Measurements from ENCODE around the gene LSP1.

The LSP1 gene

GRCh38 chr11:1892558-1892957 lies 39.7 kb downstream of the LSP1 start:
- no peak for DNase-seq

- DNase-seq = no peak
These were observed 40.9 kb downstream of the LSP1 start for GRCh38 chr11:1893581-1894359.

- DNase-seq = no peak
These were observed 41.9 kb downstream of the LSP1 start for GRCh38 chr11:1894759-1895158.

- DNase-seq = no peak
These were observed 43.6 kb downstream of the LSP1 start for GRCh38 chr11:1896468-1896867.

GRCh38 chr11:1896923-1897322 lies 44.0 kb downstream of the LSP1 start:
- DNase-seq = peak in 1 of 2 donors; percentile 78

DNA sequence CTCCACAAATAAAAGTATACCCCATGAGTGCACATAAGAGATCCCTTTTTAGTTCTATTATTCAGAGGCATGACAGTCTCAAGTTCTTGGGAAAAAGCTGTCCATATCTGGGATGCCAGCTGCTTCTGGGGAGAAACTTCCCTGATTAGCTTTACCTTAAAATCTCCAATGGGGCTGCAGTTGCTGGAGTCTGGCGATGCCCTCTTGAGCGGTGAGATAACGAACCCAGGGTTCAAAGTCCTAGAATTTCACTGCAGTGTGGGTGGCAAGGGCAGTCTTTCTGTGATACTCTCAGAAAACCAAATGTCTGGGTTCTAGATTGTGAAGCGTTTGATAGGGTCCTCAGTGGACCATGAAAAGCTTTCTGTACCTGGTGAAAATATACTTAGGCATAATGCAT lies 46.2 kb downstream of the LSP1 start:
- DNase-seq = no peak

DNA sequence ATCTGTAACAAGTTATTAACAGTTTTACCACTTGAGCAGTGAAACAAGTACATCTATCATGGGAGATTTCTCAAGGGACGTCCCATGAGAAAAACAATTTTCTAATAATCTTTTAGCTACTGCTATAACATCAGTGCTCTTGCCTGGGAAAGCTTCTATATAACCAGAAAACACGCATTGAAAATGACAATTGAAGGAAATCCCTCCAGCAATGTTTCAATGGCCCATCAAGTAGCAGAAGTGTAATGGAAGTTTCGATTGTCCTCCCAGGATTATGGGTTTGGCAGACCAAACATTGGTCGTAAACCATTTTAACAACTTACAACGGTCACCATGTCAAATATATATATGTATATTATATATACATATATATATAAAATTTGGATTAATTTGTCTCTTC lies 46.8 kb downstream of the LSP1 start:
- DNase-seq = no peak

DNA sequence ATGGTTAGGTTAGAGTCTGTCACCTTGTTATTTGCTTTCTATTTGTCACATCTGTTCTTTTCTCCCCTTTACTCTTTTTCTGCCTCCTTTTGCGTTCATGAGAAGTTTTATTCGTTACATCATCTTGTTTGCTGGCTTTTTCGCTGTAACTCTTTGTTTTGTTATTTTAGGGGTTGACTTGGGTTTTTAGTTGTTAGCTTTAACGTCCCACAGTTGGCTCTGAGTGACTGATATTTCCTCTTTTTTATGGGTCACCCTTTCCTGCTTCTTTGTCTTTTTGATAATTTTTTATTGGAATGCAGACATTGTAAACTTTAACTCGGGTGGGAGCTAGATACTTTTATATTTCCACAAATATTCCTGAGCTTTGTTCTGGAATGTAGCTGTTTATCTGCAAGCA lies 53.3 kb downstream of the LSP1 start:
- DNase-seq = peak in 1 of 2 donors; percentile 38

GRCh38 chr11:1906611-1907423 lies 53.9 kb downstream of the LSP1 start:
- DNase-seq = no peak

DNA sequence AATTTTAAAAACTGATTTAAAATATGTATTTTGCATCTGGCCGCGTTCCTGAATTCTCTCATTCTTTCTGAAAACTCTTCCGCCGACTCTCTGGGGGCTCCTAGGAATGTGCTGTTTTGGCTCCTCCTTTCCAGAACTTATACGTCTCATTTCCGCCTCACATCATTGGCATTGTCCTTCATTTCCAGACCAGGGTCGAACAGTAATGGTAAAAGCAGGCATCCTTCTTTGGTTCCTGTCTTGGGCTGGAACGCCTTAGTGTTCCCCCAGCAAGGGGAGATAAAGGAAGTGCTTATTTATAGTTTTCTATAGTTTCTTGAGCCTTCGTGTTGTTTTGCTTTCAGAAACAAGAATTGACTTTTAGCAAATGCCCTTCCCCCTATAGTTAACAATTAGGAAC lies 55.7 kb downstream of the LSP1 start:
- peak in 1 of 2 donors; percentile 46 for DNase-seq

DNA sequence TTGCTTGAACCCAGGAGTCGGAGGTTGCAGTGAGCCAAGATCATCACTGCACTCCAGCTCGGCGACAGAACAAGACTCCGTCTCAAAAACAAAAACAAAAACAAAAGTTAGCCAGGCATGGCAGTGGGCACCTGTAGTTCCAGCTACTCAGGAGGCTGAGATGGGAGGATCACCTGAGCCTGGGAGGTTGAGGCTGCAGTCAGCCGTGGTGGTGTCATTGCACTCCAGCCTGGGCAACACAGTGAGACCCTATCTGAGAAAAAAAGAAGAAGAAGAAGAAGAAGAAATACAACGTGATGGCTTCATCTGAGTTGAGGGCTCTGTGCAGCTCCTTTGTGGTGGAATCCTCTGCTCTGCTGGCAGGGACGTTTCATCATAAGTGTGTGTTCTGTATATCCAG lies 56.6 kb downstream of the LSP1 start:
- DNase-seq = no peak

GRCh38 chr11:1912289-1912878 lies 59.5 kb downstream of the LSP1 start:
- DNase-seq = peak in 1 of 2 donors; percentile 61

- DNase-seq = no peak
These were observed 60.6 kb downstream of the LSP1 start for GRCh38 chr11:1913271-1914060.

DNA sequence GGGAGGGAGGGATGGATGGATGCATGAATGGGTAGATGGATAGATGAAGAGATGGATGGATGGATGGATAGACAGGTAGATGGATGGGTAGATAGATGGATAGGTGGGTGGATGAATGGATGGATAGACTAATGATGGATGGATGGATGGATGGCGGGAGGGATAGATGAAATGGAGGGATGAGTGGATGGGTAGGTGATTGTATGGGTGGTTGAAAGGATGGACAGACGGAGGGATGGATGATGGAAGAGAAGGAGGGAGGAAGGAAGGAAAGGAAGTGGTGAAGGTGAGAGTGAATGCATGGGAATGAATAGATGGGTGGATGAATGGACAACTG lies 62.9 kb downstream of the LSP1 start:
- DNase-seq = no peak

DNA sequence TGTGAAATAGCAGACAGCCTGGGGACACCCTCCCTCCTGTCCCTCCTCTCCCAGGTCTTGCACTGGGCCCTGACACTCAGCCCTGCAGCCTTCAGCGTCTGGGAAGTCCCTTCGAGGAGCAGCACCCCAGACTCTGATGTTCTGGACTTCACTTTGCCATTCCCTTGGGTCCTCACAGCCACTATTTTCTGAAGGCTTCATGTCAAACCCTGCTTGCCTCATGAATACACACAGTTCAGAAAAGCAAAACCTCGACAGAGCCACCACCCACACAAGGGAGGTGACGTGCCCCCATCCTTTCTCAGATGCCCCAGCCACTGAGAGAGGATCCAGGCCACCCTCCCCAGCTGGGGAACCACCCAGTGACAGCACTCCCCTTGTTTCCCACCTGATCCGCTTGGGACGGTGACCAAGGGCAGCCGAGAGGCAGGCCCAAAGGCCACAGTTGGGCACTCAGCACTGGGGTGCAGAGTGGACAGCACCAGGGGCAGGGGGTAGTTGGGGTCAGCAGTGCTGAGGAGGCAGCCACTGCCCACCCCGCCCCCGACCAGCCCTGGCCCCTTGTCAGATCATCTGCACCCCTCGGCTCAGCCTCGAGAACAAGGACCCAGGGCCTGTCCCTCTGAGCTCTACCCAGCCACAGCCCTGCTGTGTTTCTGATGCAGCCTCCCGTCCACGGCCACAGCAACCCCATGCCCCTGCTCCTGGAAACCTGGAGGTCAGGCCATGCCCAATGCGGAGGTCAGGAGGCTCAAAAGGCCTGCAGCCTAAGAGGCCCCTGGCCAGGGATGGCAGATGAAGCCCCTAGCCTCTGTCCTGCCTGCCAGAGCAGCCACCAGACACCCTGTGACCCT lies 63.5 kb downstream of the LSP1 start:
- DNase-seq = no peak

- no peak for DNase-seq
These were observed 64.2 kb downstream of the LSP1 start for GRCh38 chr11:1916986-1917522.

DNA sequence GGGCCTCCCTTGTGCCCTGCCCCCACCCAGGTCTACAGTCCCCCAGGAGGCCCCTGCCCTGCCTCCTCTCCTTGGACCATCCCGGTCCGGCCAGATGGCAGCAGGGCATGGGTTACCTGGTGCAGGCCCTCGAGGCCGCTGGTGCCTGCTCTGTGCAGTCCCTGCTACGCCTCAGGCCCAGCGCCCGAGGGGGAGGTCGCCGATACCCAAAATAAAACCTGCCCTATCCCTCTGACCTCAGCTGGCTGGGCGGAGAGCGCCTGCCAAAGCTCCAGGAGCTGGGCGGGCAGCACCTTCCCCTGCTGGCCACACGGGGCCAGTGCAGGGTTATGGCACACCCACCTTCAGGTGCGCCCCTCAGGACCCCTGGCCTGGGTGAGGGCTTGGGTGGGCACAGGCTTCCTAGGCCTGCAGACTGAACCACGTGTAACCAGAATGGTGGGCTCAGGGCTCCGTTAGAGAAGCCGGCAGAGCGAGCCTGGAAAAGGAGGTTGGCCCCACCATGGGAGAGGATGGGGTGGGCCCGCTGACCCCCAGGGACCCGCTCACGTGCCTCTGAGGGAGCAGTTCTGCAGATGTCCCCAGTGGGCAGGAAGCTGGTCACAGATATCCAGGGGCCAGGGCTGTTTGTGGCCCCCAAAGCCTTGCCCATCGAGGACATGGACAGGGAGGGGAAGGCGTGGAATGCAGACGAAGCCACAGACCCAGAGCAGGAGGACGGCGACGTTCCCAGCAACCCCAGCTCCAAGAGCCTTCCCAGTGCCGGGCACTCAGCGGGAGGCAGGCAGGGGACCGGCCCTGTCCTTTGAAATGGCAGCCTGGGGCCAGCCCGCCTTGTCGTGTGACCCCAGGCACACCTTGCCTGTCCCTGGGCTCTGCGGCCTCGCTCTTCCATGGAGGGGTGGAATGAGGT lies 64.9 kb downstream of the LSP1 start:
- DNase-seq = no peak

- DNase-seq = no peak
These were observed 65.8 kb downstream of the LSP1 start for GRCh38 chr11:1918436-1919315.

GRCh38 chr11:1919391-1920127 lies 66.7 kb downstream of the LSP1 start, which contains the start of gene TNNT3:
Gene TNNT3, plus strand, starts transcription at chr11:1919703. Its CDS starts 3,172 bp downstream, at chr11:1922875.
- no peak for DNase-seq
